HG03066 (cell line): Measurements from ENCODE around the gene ATP8A2.
"Not testable (repeated sequence)": the region's sequence is repeated elsewhere in the genome, so short reads cannot be mapped to it uniquely, and the experiment has no call there.

Experiments
- ATAC-seq: cut with Tn5 transposase; IDR thresholded peaks from one replicate; pipeline ENCODE4 v1.9.1; 2021; ENCODE audit warnings: low read depth; ENCODE audit not compliant: unreplicated experiment

The ATP8A2 gene

DNA sequence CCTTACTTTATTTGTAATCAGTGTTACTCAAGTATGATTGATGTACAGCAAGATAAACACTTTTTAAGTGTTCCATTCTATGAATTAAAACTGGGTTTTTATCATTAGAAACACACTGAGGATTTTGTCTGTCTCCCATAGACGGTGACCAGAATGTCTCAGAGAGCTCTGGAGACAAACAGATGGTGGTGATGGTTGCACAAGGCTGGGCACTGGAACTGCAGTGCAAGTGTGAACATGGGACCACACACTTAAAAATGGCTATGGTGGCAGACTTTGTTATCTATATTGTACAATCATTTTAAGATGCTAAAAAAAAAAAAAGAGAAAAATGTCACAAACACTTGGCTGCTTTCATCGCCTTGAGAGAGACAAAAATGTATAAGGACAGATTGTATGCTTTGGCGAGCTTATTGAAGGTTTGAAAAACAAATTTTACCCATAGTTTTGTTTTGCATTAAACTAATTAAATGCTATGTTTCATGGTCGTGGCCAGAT lies 407.1 kb downstream of the ATP8A2 start:
- ATAC-seq: no peak

DNA sequence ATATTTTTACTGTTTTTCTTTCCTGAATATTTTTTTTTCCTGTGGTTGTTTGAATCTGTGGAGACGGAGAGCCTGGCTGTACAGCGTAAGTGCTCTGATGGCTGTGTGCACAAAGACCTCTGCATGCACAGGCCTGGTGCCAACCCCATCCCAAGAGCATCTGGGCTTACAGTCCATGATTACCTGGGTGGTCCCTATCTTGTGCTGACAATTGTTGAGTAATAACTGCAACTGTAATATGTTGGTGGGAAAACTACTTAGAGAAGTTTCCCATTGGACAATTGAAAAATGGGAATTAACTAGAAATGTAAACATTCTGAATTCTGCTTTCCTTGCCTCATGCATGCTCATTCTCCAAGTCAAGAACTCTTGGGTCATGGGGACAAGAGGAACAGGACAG lies 411.3 kb downstream of the ATP8A2 start:
- no peak for ATAC-seq

DNA sequence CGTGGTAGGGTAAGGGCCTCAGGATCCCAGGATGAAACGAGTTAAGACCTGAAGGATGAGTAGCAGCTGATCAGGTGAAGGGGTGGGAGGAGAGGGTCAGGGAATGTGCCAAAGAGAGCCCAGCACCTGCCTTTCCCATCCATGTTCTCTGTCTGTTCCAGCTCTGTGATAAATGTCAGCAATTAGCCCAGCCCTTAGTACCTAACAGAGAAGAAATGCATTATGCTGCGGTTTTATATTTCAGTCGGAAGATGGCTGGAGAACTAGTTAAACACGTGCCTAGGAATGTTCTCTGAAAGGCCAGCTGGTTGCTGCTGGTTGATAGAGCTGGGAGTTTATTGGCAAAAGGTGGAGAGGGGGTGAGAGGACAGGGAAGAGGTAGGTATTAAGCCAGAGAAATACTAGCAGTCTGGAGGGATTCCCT lies 411.8 kb downstream of the ATP8A2 start:
- no peak for ATAC-seq

DNA sequence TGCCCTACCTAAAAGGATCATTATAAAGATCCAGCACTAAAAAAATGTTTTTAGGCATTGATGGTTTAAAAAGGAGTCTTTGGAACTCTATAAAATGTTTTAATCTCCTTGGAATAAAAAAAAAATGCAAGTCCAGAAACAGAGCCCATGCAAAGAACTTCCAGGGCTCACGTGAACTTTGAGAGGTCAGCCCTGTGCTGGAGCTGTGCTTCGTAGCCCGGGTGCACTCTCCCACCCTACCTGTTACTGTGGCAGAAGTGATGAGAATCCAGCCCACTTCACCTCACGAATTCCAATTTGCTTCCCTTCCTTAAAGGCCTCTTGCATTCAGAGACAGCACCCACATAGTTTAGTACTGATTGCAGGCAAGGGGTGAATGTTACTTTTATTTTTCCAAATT lies 412.3 kb downstream of the ATP8A2 start:
- no peak for ATAC-seq

DNA sequence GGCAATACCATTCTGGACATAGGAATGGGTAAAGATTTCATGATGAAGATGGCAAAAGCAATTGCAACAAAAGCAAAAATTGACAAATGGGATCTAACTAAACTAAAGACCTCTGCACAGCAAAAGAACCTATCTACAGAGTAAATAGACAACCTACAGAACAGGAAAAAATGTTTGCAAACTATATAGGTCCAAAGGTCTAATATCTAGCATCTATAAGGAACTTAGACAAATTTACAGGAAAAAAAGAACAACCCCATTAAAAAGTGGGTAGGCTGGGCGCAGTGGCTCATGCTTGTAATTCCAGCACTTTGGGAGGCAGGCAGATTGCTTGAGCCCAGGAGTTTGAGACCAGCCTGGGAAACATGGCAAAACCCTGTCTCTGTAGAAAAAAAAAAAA lies 418.4 kb downstream of the ATP8A2 start:
- ATAC-seq: not testable (repeated sequence)

DNA sequence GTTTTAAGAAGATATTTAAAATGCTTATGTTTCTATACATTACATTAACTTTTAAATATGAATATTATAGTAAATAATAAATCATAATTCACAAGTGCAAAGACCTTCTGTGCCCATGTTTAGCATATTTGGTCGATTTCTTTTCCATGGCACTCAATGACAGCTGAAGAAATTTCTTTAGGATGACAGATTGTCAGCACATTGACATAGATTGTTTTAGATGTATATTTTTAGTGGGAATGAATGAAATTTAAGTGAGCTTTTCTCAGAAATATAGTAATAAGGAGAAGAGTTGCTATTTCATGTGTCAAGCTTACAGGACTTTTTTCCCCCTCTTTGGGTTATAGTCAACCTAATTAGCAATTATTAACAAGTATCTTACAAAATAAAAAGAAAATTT lies 423.5 kb downstream of the ATP8A2 start:
- ATAC-seq: no peak

DNA sequence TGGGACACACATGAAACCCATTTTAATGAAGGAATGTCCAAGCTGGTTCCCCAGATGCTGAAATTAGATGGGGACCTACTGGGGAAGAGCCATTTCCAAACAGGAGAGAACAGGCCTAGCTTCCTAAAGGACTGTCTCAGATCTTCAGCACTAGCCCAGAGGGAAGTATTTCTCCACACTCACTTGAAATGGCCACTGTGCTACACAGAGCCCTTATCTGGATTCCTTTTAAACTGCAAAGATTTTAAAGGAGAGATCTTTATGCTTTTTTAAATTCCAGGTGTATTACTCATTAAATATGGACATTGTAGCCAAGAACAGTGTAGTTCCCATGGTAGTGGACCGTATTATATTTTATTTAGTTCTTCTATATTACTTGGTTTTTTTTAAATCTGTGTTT lies 424.7 kb downstream of the ATP8A2 start:
- no peak for ATAC-seq

DNA sequence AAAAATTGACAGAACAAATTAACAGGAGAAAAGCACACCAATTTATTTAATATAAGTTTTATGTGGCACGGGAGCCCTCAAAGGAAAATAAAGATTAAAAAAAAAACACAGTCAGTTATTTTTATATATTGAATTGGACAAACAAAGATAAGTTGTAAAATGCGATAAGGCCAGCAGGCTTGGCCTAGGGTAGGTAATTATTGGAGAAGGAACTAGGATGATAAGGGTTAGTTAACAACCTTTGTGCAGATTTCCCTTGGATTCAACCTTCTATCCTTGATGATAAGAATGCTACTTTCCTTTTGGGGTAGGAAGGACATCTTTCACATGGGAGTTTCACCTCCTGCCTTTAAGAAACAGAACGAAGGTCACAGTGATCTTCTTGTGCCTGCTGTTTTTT lies 427.2 kb downstream of the ATP8A2 start:
- no peak for ATAC-seq

DNA sequence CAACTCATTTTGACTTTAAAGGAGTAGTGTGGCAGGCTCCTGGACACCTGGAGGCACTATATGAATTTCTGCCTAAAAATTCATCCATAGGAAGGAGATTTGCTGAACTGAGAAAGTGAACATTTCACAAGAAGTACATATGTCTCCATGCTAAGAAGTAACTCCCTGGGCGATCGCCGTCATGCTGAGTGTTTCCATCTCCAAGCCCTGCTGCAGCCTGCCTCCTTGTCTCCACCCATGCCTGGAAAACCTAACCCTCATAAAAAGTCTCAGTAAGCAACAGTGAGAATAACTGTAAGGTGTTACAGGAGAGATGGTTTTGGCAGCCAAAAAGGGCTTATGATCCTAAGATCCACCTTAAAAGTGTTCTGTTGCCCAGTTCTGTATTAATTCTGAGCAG lies 428.7 kb downstream of the ATP8A2 start:
- no peak for ATAC-seq

DNA sequence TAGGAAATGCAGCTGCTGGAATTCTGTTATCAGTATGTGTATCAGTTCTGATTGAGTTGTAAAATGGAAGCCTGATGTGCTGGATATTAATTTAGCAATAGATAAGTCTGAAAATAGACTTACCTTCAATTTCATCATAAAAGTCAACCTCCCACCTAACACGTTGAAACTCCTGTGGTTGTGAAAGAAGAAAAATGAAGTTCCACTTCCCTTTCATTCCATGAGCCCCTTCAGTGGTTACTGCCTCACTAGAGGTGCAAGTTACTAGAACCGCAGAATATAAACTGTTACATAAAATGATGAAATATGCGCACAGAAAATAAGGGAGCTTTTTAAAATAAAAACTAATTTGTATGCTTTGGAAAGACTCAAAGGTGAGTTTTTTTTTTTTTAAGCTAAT lies 430.8 kb downstream of the ATP8A2 start:
- no peak for ATAC-seq

DNA sequence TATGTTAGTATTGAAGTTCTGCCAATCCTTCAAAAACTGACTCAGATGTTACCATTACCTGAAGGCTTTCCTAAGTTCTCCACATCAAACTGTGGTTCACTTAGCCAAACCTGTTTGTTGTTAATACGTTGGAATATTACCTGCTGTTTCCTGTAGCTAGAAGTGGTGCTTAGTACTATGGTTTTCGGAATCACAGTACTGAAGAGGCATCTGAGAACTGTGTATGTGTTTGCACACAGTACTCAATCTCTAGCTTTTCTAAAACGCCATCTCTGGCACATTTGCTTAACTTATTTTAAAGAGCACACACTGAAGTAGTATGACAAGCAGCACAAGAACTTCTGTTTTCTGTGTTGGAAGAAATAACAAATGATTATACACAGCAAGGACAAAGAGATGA lies 431.9 kb downstream of the ATP8A2 start:
- ATAC-seq: no peak

DNA sequence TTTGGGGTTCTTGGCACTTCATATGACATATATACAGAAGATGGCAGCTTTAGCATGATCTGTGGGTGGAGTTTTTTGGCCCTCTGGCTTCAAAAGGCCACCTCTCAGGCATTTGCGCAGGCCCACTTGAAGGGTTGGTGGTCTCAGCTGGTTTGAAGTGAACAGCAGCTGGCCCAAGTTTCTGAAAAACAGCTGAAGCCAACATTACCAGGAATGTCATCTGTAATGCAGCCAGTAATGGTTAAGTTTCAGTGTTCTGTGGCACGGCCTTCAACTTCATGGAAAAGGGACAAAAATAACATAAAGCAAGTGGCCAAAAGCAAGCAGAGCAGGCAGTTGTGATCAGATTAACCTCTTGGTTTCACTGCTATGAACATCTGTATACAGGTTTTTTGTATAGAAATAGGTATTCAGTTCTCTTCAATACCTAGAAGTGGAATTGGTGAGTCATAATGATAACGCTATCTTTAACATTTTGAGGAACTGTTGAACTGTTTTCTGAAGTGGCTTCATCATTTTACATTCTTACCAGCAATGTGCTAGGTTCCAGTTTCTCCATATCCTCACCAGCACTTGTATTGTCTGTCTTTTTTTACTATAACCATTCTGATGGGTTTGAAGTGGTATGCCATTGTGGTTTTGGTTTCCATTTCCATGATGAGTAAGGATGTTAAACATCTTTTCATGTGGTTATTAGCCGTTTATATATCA lies 434.6 kb downstream of the ATP8A2 start:
- no peak for ATAC-seq

DNA sequence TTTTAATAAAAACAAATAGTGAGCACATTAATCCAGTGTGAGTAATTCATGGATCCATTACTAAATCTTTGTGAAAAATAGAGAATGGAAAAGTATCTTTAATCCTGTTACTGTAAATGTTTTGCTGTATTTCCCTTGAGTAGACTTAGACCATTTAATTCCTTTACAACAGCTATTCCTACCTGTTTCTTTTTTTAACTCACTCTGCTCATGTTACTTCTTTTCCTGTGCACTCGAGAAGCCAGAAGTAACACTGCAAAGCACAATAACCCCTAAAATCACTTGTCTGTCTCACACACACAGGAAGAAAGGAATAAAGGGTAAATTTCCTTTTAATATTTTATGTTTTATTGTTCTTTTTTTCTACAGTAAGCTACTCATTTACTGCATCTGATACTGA lies 435.8 kb downstream of the ATP8A2 start:
- no peak for ATAC-seq

DNA sequence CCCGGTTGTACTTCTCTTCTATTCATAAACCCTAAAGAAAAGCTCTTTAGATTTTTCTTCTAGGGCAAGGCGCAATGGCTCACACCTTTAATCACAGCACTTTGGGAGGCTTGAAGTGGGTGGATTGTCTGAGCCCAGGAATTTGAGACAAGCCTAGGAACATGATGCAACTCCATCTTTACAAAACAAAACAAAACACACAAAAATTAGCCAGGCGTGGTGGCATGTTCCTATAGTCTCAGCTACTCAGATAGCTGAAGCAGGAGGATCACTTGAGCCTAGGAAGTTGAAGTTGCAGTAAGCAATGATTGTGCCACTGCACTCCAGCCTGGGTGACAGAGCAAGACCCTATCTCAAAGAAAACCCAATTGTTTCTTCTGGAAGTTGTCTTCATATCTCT lies 439.7 kb downstream of the ATP8A2 start:
- ATAC-seq: no peak

DNA sequence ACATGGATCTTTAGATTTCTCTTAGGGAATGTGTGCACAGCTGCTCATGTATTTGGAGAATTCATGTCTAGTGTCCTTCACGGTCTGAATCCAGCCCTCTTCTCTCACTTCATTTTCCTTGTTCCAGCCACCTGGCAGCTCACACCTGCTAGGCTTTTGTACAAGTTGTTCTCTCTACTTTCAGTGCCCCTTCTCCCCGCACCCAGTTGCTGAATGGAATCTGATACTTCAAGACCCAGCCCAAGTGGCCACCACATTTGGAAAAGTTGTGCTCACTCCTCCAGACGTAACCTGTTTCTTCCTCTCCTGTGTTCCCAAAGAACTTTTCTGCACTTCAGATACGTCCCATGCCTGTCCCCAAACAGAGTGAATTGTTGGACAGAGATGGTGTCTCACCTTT lies 444.5 kb downstream of the ATP8A2 start:
- no peak for ATAC-seq

DNA sequence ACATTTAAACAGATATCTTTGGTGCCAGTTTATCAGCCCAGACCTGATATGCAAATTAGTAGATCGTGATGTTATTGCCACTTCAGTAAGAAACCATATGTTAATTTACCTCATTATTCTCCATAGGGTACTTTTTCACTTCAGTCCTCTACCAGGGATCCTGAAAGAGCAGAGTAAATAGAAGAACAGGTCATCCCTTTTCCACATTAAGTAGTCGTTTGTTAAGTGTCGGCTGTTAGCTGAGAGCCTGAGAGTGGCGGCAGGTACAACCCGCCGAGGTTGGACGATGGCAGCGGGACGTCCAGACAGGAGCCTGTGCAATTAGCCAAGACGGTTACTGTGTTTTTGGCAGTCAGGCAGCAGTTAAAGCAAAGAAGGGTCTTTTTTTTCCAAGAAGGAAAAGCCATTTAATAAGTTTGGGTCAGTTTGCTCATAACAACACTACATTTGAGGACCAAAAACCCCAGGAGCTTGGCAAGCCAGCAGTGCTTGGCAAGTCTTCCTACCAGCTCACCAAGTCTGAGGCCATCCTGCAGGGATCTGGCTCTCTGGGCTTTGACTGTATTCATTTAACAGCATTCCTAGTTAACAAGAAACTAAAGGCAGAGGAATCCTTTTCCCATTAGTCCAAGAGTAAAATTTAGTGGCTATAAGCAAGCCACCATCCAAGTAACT lies 448.2 kb downstream of the ATP8A2 start:
- no peak for ATAC-seq

DNA sequence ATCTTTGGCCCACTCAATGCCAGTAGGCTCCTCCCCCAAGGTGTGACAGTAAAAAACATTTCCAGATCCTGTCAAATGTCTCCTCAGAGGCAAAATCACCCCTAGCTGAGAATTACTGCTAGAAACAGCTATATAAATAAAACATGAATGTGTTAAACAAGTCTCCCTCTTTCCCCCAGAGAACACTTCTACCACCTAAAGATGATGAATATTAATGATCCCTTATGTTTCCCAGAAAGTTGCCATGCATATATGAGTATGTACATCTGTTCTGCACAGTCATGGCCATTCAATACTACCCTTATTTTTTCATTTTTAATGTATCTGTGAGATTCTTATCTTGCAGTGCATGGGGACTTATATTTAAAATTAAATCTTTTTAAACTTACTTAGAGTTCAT lies 450.0 kb downstream of the ATP8A2 start:
- ATAC-seq: no peak

DNA sequence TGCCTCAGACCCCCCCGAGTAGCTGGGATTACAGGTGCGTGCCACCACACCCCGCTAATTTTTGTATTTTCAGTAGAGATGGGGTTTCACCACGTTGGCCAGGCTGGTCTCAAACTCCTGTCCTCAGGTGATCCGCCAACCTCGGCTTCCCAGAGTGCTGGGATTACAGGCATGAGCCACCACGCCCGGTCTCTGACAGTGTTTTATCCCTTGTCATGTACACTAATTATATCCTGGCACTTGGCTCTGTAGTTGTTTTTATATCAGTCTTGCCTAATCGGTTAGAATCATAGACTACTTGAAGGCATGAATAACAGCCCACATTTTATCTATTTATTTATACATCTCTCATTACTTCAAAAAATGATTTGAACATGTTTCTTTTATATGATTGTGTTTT lies 455.4 kb downstream of the ATP8A2 start:
- not testable (repeated sequence) for ATAC-seq

DNA sequence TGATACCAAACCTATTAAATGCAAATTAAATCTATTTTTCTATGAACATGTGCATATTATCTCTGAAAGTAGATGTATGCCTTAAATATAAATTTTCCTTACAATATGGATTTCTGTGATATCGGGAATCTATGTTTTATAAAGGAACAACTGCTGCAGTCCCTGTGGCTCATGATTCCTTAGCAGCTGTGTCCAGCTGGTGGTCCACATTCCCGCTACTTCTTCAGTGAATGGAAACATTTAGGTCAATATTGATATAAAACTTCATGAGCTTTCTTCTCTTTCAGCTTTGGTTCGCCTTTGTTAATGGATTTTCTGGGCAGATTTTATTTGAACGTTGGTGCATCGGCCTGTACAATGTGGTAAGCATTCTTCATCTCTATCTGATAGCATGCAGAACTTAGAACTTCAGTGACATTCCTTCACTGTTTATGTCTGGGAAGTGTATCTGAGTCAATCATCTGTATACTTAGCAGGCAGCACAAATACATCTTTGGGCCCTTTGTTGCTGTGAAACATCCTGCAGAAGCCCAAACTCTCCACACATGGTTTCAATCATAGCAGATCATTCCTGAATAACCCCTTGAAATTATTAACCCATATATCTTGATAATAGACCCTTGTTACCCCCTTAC lies 456.2 kb downstream of the ATP8A2 start:
- no peak for ATAC-seq

DNA sequence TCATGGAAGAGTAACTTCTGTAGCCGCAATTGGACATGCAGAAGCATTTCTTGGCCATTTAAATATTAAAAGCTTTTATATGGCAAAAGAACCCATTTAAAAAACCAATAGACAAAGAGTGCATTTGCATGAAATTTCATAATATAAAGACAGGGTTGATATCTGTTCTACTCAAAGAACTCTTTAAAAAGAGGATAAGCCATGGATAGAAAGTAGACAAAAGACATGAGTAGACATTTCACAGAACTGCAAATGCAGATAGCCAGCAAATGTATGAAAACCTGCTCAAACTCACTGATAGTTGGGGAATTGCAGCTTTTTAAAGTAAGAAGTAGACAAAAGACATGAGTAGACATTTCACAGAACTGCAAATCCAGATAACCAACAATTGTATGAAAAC lies 462.0 kb downstream of the ATP8A2 start:
- ATAC-seq: no peak

DNA sequence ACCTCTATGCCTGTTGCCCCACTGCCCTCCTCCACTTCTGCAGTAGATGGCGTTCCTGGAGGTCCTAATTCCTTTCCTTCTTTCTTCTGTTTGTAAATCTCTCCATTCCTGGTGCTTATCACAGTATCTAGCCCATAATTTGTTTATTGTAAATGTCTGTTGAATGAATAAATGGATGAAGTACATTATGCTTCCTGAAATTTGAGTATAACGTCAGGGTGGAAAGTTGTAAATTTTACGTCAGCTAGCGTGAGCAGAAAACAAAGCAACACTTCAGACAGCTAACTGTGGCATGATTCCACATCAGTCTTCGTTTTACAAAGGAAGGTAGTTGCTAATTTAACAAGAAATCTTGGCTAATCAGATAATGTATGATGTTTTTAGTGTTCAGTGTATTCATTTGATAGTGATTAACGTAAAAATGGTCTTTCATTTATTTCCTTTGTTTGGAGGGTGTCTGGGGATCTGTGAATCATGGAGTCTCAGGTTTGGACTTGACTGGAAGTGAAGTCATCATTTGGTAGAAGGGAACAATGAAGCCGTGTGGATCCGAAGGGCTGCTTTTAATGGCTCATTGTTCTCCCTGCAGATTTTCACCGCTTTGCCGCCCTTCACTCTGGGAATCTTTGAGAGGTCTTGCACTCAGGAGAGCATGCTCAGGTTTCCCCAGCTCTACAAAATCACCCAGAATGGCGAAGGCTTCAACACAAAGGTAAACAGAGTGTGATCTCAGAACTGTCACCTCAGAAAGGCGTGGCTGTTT lies 465.0 kb downstream of the ATP8A2 start:
- ATAC-seq: no peak
